Stimulated activated CD4-positive, alpha-beta T cell treated with anti-CD3 and anti-CD28 coated beads, Interleukin-2, amount 100 ng/mL, for 4 hours (primary cell): ENCODE data around the gene NLGN1.

Experiments used
- DNase-seq: peaks from one replicate; pipeline ENCODE4 v3.0.0-alpha.2; 2020; ENCODE audit warnings: low read depth

The NLGN1 gene

GRCh38 chr3:173725507-173725906, 328.0 kb downstream of the NLGN1 start:
- DNase-seq: no peak

- DNase-seq: no peak
Observed at GRCh38 chr3:173730391-173730790, 332.8 kb downstream of the NLGN1 start.

- no peak for DNase-seq
Observed at GRCh38 chr3:173732237-173732636, 334.7 kb downstream of the NLGN1 start.

GRCh38 chr3:173733029-173733652, 335.6 kb downstream of the NLGN1 start:
- DNase-seq: no peak

- no peak for DNase-seq
Observed at GRCh38 chr3:173734473-173734872, 336.9 kb downstream of the NLGN1 start.

- DNase-seq: no peak
Observed at GRCh38 chr3:173734895-173735294, 337.4 kb downstream of the NLGN1 start.

- no peak for DNase-seq
Observed at GRCh38 chr3:173735841-173736240, 338.3 kb downstream of the NLGN1 start.

GRCh38 chr3:173737167-173737808, 339.7 kb downstream of the NLGN1 start:
- no peak for DNase-seq

GRCh38 chr3:173739726-173740125, 342.2 kb downstream of the NLGN1 start:
- no peak for DNase-seq

- no peak for DNase-seq
Observed at GRCh38 chr3:173742491-173742890, 344.9 kb downstream of the NLGN1 start.

- DNase-seq: no peak
Observed at GRCh38 chr3:173743111-173743510, 345.6 kb downstream of the NLGN1 start.

- no peak for DNase-seq
Observed at GRCh38 chr3:173743516-173743915, 346.0 kb downstream of the NLGN1 start.

- DNase-seq: no peak
Observed at GRCh38 chr3:173744479-173744878, 346.9 kb downstream of the NLGN1 start.

GRCh38 chr3:173744895-173745294, 347.4 kb downstream of the NLGN1 start:
- DNase-seq: no peak

GRCh38 chr3:173745952-173746682, 348.6 kb downstream of the NLGN1 start:
- no peak for DNase-seq

- no peak for DNase-seq
Observed at GRCh38 chr3:173747427-173747826, 349.9 kb downstream of the NLGN1 start.

- no peak for DNase-seq
Observed at GRCh38 chr3:173748105-173748504, 350.6 kb downstream of the NLGN1 start.

- no peak for DNase-seq
Observed at GRCh38 chr3:173750095-173750494, 352.6 kb downstream of the NLGN1 start.

- DNase-seq: no peak
Observed at GRCh38 chr3:173750591-173750990, 353.0 kb downstream of the NLGN1 start.

GRCh38 chr3:173753593-173753992, 356.0 kb downstream of the NLGN1 start:
- DNase-seq: no peak

- DNase-seq: no peak
Observed at GRCh38 chr3:173755161-173755560, 357.6 kb downstream of the NLGN1 start.

GRCh38 chr3:173761161-173761560, 363.6 kb downstream of the NLGN1 start:
- no peak for DNase-seq

- DNase-seq: no peak
Observed at GRCh38 chr3:173762501-173762900, 365.0 kb downstream of the NLGN1 start.
